Effector memory CD4-positive, alpha-beta T cell (primary cell): ENCODE results near the gene B3GAT2.

Experiments used
- DNase-seq, 3 donors: peaks; one replicate each; pipeline ENCODE4 v3.0.0-alpha.2; 2020
- H3K27ac ChIP-seq: 2 replicates; pipeline ENCODE4 v1.7.0; 2013; ENCODE audit warnings: mild to moderate bottlenecking, low read length, moderate library complexity; ENCODE audit not compliant: insufficient read depth, poor library complexity, severe bottlenecking
- H3K27me3 ChIP-seq: replicated peaks from 2 replicates; pipeline ENCODE4 v1.7.0; 2013; ENCODE audit warnings: mild to moderate bottlenecking, low read length; ENCODE audit not compliant: insufficient read depth, control insufficient read depth, poor library complexity, severe bottlenecking
- H3K36me3 ChIP-seq: 2 replicates; pipeline ENCODE4 v1.7.0; 2013; ENCODE audit warnings: mild to moderate bottlenecking, low read length, moderate library complexity; ENCODE audit not compliant: control insufficient read depth, insufficient read depth
- H3K4me1 ChIP-seq: 2 replicates; pipeline ENCODE4 v1.7.0; 2013; ENCODE audit warnings: low read length, mild to moderate bottlenecking; ENCODE audit not compliant: control insufficient read depth, insufficient read depth, poor library complexity, severe bottlenecking
- H3K4me3 ChIP-seq: 2 replicates; pipeline ENCODE4 v1.7.0; 2013; ENCODE audit warnings: low read length, low read depth, mild to moderate bottlenecking; ENCODE audit not compliant: insufficient read depth, poor library complexity, severe bottlenecking
- H3K9me3 ChIP-seq: 2 replicates; pipeline ENCODE4 v1.7.0; 2013; ENCODE audit warnings: mild to moderate bottlenecking, low read length, moderate library complexity; ENCODE audit not compliant: control insufficient read depth

The B3GAT2 gene

DNA sequence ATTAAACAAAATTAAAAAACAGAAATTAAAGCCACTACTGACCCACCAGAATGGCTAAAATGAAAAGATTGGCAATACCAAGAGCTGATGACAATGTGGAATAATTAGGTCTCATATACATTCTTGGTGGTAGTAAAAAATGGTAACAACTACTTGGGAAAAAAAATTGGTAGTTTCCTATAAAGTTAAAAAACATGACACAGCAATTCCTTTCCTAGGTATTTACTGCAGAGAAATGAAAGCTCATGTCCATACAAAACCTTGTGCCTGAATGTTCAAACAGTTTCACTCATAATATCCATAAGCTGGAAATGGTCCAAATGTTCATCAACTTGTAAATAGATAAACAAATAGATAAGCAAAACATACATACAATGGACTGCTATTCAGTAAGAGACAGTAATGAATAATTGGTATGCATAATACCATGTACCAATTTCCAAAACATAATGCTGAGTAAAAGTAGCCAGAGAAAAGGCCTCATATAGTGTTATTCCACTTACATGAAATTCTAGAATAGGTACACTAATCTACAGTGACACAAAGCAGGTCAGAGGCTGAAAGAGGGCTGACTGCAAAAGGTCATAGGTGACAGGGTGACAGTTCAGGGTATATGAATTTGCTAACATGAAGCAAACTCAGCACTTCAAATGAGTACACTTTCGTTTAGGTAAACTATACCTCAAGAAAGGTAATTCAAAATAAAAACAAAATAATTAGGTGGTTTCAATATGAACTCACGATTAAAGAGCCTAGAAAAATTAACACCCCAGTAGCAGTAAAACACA is 53.0 kb downstream of the B3GAT2 start:
- DNase-seq: no peak
- Histone ChIP-seq H3K4me3 (no peak overlapping the region), H3K9me3 (no peaks in the 10 kb centered on the region), H3K4me1 (no peaks in the 10 kb centered on the region), H3K27me3 (no peaks in the 10 kb centered on the region), H3K27ac (no peak overlapping the region), H3K36me3 (no peaks in the 10 kb centered on the region)

DNA sequence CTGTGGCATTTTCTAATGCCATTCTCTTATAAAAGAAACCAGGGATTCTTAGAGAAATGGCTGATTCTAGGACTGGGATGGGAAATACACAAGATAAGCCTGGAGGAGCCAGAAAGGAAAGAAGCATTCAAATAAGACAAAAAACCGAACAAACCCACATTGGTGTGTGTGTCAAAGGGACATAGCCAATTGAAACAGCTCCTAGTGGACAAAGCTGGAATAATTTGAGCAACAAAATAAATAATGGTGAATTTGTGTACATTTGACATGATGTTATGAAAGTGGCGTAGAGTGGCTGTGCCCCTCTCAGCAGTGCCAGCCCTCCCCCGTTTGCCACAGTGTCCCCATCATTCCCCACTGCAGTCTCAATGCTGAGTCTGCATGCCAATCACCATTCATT is 55.5 kb downstream of the B3GAT2 start:
- Histone ChIP-seq H3K4me3 (no peak overlapping the region), H3K27me3 (no peaks in the 10 kb centered on the region), H3K4me1 (no peaks in the 10 kb centered on the region), H3K27ac (no peak overlapping the region), H3K9me3 (no peaks in the 10 kb centered on the region), H3K36me3 (no peaks in the 10 kb centered on the region)
- DNase-seq: no peak

DNA sequence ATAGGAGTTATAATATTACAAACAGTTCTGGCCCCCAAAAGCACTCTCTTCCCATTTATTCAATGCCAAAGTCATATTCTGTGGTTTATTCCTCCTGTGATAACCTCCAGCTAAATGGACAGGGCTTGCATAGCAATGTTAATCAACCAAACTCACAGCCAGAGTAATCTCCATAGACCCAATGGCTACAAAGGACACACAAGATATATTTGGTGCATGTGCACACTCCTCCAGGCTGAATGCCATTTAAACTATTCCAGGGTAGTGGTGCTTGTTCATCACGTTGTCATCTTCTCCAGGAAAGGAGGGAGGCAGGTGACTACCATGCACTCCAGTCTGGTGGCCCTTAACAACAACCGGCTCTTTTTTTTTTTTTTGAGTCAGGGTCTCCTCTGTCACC is 56.8 kb downstream of the B3GAT2 start:
- H3K27me3 ChIP-seq: peaks cover 4% of the 10 kb centered on the region
- no peaks in the 10 kb centered on the region for H3K4me1 ChIP-seq
- no peak overlapping the region for H3K27ac ChIP-seq
- DNase-seq: no peak
- no peaks in the 10 kb centered on the region for H3K36me3 ChIP-seq
- H3K9me3 ChIP-seq: no peaks in the 10 kb centered on the region
- H3K4me3 ChIP-seq: no peak overlapping the region

DNA sequence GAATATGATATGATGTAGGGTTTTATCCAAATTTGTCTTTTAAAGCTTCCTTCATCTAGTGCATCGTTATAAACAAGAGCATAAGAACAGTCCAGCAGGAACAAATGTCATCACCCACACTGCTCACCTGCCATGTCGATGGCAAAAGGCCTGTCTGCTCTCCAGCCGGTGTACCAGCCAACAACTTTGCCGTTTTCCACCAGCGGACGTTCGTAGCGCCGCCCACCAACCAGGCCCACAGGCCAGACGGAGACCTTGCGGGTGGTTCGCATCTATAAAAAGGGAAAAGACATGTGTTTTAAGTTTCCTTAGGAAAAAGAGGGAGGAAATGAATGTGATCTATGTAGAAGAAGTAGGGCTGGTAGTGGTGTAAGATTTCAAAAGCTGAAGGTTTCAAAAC is 62.9 kb downstream of the B3GAT2 start:
- peaks cover 4% of the 10 kb centered on the region for H3K27me3 ChIP-seq

DNA sequence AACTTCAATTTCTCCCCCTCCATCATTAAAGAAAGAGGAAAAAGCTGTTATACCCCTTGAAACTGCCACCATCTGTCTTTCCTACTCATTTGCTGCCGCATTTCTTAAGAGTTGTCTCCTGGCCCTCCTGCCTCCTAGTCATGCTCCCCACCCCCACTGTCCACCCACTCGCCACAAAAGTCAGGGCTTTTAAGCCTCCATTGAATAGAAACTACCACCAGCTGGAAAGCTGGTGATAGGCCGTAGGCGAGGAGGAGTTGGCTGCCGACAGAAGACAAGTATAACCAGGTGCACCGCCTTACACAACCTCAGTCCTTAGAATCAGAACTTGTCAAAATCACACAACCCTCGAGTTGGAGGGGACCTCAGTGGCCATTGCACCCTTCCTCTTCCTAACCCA is 67.6 kb downstream of the B3GAT2 start:
- H3K36me3 ChIP-seq: no peaks in the 10 kb centered on the region
- peaks cover 1% of the 10 kb centered on the region for H3K4me1 ChIP-seq
- no peaks in the 10 kb centered on the region for H3K9me3 ChIP-seq
- DNase-seq: no peak
- no peak overlapping the region for H3K4me3 ChIP-seq
- H3K27ac ChIP-seq: no peak overlapping the region
- H3K27me3 ChIP-seq: no peaks in the 10 kb centered on the region

More for the DNA sequence above, 62.9 kb downstream of the B3GAT2 start:
- Histone ChIP-seq H3K4me3 (no peak overlapping the region), H3K4me1 (no peaks in the 10 kb centered on the region), H3K36me3 (no peaks in the 10 kb centered on the region), H3K27ac (no peak overlapping the region), H3K9me3 (no peaks in the 10 kb centered on the region)
- DNase-seq: no peak

DNA sequence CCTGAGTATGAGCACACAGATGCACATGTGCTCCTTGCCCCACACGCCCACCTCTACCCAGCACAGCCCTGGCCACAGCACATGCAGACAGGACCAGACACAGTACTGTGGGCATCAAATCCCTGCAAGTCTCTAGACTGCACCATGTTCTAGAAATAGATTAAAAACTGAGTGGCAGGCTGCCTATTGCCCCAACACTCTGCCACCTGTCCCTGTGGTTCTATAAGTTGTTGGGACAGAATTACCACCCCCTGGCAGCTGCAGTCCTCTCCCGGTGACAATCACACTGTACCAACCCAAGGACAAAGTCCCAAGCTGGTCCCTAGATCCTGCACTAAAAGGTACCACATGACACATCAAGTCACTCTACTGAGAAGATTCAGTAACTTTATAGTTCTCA is 70.2 kb downstream of the B3GAT2 start:
- Histone ChIP-seq H3K9me3 (no peaks in the 10 kb centered on the region), H3K4me1 (peaks cover 3% of the 10 kb centered on the region), H3K36me3 (no peaks in the 10 kb centered on the region), H3K27ac (no peak overlapping the region), H3K27me3 (no peaks in the 10 kb centered on the region), H3K4me3 (no peak overlapping the region)
- DNase-seq: no peak

DNA sequence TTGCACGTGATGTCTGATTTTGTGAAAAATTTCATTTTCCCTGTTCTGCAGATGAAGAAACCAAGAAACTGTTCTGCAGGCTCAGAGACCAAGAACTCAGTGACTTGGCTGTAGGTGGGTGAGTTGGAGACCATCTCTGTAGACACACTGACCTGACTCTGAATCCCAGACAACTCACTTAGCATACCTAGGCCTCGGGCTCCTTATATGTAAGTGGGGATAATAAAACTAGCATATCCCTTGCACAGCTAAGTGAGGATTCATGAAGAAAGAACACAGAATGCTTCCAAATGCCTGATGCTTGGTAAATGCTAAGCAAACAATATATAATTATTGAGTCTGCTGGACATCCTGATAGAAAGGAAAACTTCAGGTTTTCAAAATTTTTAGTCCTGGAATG is 70.8 kb downstream of the B3GAT2 start:
- H3K4me3 ChIP-seq: no peak overlapping the region
- DNase-seq: no peak
- H3K27ac ChIP-seq: no peak overlapping the region
- H3K27me3 ChIP-seq: no peaks in the 10 kb centered on the region
- H3K4me1 ChIP-seq: peaks cover 3% of the 10 kb centered on the region
- H3K36me3 ChIP-seq: no peaks in the 10 kb centered on the region
- no peaks in the 10 kb centered on the region for H3K9me3 ChIP-seq

DNA sequence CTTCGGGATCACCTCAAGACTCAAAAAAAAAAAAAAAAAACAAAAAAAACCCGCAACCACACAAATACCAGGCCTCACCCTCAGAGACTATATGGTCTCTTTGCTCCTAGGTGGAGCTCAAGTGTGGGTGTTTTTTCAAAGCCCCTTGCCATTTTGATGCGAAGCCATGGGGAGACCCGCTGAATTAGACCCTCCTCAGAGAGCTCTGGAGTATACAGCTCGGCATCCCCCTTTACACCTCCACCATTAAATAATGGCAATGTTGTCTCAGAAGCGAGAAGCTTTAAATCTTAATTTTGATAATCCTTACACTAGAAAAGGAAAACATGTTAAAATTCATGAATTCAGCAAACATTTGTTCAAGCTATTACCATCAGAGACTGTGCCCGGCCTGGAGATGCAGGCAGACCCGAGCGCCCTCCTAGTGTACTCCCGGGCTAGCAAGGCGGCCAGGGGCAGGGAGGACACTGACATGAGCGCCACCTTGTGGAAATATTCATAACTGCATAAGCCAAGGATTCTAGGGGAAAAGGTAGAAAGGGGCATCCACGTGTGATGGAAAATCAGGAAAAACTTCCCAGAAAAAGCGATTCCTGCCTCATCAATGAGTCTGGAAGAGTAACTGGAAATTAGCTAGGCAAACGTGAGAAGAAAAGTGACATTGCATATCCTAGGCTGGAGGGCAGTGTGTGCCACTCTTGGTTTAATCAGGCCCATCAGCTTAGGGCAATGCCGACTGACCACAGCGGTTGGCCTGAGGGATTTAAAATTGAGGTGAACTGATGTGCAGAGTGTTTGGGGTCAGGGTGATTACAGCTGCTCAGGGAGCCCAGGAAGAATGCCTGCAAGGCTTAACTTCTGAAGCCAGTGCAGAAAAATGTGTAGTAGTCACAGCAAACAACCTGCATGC is 72.5 kb downstream of the B3GAT2 start:
- Histone ChIP-seq H3K9me3 (no peaks in the 10 kb centered on the region), H3K36me3 (no peaks in the 10 kb centered on the region), H3K27me3 (no peaks in the 10 kb centered on the region), H3K27ac (no peak overlapping the region), H3K4me1 (peaks cover 3% of the 10 kb centered on the region), H3K4me3 (no peak overlapping the region)
- DNase-seq: peak; percentile 12 to 33 (median 18)

DNA sequence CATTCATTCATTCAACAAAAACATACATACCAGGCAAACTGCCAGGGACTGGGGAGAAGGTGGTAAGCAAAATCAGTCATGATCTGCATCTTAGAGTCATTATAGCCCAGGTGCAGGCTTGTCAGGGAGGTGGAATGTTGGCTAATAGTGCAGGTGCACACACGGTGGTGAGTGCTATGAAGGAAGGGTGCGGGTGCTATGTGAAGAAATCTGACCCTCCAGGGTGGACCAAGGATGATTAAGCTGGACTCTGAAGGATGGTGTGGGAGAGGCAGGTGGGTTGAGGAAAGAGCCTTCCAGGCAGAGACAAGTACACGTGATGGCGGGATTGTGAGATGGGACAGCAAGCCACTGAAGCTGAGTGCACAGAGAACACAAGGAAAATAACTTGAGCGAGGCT is 77.4 kb downstream of the B3GAT2 start:
- no peaks in the 10 kb centered on the region for H3K36me3 ChIP-seq
- H3K27me3 ChIP-seq: no peaks in the 10 kb centered on the region
- no peak overlapping the region for H3K27ac ChIP-seq
- H3K4me3 ChIP-seq: no peak overlapping the region
- no peaks in the 10 kb centered on the region for H3K9me3 ChIP-seq
- peaks cover 3% of the 10 kb centered on the region for H3K4me1 ChIP-seq
- DNase-seq: no peak
